HCT116 (cell line): ENCODE data around the gene SPIRE1. TPM values are rescaled to one million over a fixed set of nuclear protein-coding genes. Genes with fewer than 3 reads are reported as not detected.
A peak's percentile ranks its signal among the peaks of the same experiment; 100 is the strongest.

Experiments
- ATAC-seq: fragments of 200-7000 bp; cut with Tn5 transposase; 2 replicates; pipeline ENCODE4 v1.9.1; 2020; ENCODE audit warnings: mild to moderate bottlenecking, moderate library complexity
- BruUV-seq: library from RNA; stranded (reverse); fragments of 400-500 nt; replicated peaks from 2 replicates; lab custom pipeline; 2021; lab: Mats Ljungman, UMichigan
- CTCF ChIA-PET: fragments of 300-600 bp; sonication (Branson Sonifier 250); formaldehyde crosslinking; loops from one replicate; lab custom pipeline; 2021; ENCODE audit warnings: antibody characterized with exemption; lab: Charles Lee
- POLR2A ChIA-PET: fragments of 300-600, 350-600 bp; sonication (Branson Sonifier 250); formaldehyde crosslinking; loops from one replicate; lab custom pipeline; 2021; ENCODE audit warnings: antibody characterized with exemption; lab: Charles Lee
- RAD21 ChIA-PET, 2 experiments: fragments of 300-600 bp; sonication (Branson Sonifier 250); formaldehyde crosslinking; loops; one replicate each; lab custom pipeline; 2023; ENCODE audit warnings: low total read pairs in 2 of 2; ENCODE audit not compliant: uncharacterized antibody in 2 of 2, unreplicated experiment in 2 of 2, low non-redundant PET in 1 of 2; lab: Charles Lee
- DNase-seq: peaks from one replicate; pipeline ENCODE4 v3.0.0-alpha.2; 2010; ENCODE audit warnings: low read depth, low spot score
- H2AFZ ChIP-seq: fragments of 200-600 bp; shearing (Covaris generic), sonication (generic); 2 replicates; pipeline ENCODE4 v1.6.1; 2017; ENCODE audit warnings: low read depth, mixed run types, mixed read lengths, antibody characterized with exemption, low read length; ENCODE audit not compliant: poor library complexity, severe bottlenecking
- H3K27ac ChIP-seq: 2 replicates; pipeline ENCODE4 v1.5.1; 2012; ENCODE audit warnings: low read depth, low read length
- H3K27me3 ChIP-seq: fragments of 200-600 bp; sonication (generic); 2 replicates; pipeline ENCODE4 v1.6.1; 2016; ENCODE audit warnings: mixed run types, low read length, mixed read lengths; ENCODE audit not compliant: insufficient read depth
- H3K36me3 ChIP-seq, 2 experiments: fragments of 200-500 bp in 1 of 2; fragments of 200-600 bp in 1 of 2; sonication (Bioruptor generic) in 1 of 2; sonication (generic) in 1 of 2; 2 replicates each; pipeline versions ENCODE4 v1.5.1 to v1.6.1; 2014 to 2016; ENCODE audit warnings: low read length in 2 of 2, inconsistent platforms in 1 of 2, mixed read lengths in 1 of 2, mixed run types in 1 of 2; ENCODE audit not compliant: insufficient read depth in 2 of 2, control insufficient read depth in 1 of 2
- H3K4me1 ChIP-seq, 2 experiments: fragments of 200-600 bp in 1 of 2; sonication (generic) in 1 of 2; 2 replicates each; pipeline versions ENCODE4 v1.5.1 to v1.6.1; 2012 to 2017; ENCODE audit warnings: low read length in 2 of 2, inconsistent platforms in 1 of 2, mild to moderate bottlenecking in 1 of 2, mixed read lengths in 1 of 2, mixed run types in 1 of 2, moderate library complexity in 1 of 2; ENCODE audit not compliant: insufficient read depth in 2 of 2, control insufficient read depth in 1 of 2
- H3K4me2 ChIP-seq: fragments of 200-600 bp; sonication (generic); 2 replicates; pipeline ENCODE4 v1.6.1; 2017; ENCODE audit warnings: mixed run types, low read length, mixed read lengths
- H3K4me3 ChIP-seq, 2 experiments: fragments of 200-600 bp in 1 of 2; sonication (generic) in 1 of 2; replicated peaks in 1 of 2; 2 replicates each; pipeline ENCODE4 v1.5.1; 2011 to 2016; ENCODE audit warnings: low read length in 2 of 2, control low read depth in 1 of 2, low read depth in 1 of 2, mild to moderate bottlenecking in 1 of 2, mixed read lengths in 1 of 2, mixed run types in 1 of 2
- H3K79me2 ChIP-seq: fragments of 200-600 bp; sonication (generic); 2 replicates; pipeline ENCODE4 v1.6.1; 2017; ENCODE audit warnings: mild to moderate bottlenecking, mixed run types, low read length, moderate library complexity, mixed read lengths; ENCODE audit not compliant: insufficient read depth
- H3K9ac ChIP-seq: fragments of 200-600 bp; sonication (generic); 2 replicates; pipeline ENCODE4 v1.6.1; 2016; ENCODE audit warnings: low read length, mixed read lengths
- H3K9me2 ChIP-seq: fragments of 200-600 bp; sonication (generic), shearing (Covaris generic); 2 replicates; pipeline ENCODE4 v1.6.1; 2017; ENCODE audit warnings: mixed run types, mild to moderate bottlenecking, moderate library complexity; ENCODE audit not compliant: insufficient read depth
- H3K9me3 ChIP-seq, 2 experiments: fragments of 200-500 bp in 1 of 2; fragments of 200-600 bp in 1 of 2; sonication (Bioruptor generic) in 1 of 2; sonication (generic) in 1 of 2; 2 replicates each; pipeline ENCODE4 v1.6.1; 2014 to 2017; ENCODE audit warnings: low read length in 2 of 2, mixed read lengths in 2 of 2, inconsistent platforms in 1 of 2, low read depth in 1 of 2, mild to moderate bottlenecking in 1 of 2, mixed run types in 1 of 2, moderate library complexity in 1 of 2; ENCODE audit not compliant: control insufficient read depth in 1 of 2, insufficient read depth in 1 of 2
- H4K20me1 ChIP-seq: fragments of 200-600 bp; sonication (generic), shearing (Covaris generic); 2 replicates; pipeline ENCODE4 v1.6.1; 2017; ENCODE audit warnings: mixed run types, mild to moderate bottlenecking, moderate library complexity; ENCODE audit not compliant: insufficient read depth
- CEBPB ChIP-seq: IDR thresholded peaks from 2 replicates; pipeline ENCODE4 v1.6.1; 2012; ENCODE audit warnings: low read depth
- EGR1 ChIP-seq: IDR thresholded peaks from 2 replicates; pipeline ENCODE4 v1.6.1; 2012; ENCODE audit warnings: low read depth
- ELF1 ChIP-seq: IDR thresholded peaks from 2 replicates; pipeline ENCODE4 v1.6.1; 2012; ENCODE audit warnings: low read depth, borderline replicate concordance
- EZH2phosphoT487 ChIP-seq: fragments of 200-600 bp; IDR thresholded peaks from 2 replicates; pipeline ENCODE4 v1.6.1; 2018; ENCODE audit warnings: antibody characterized with exemption, borderline replicate concordance
- FOSL1 ChIP-seq: IDR thresholded peaks from 2 replicates; pipeline ENCODE4 v1.6.1; 2012; ENCODE audit warnings: low read depth
- POLR2A ChIP-seq: IDR thresholded peaks from 2 replicates; pipeline ENCODE4 v1.7.0; 2011; ENCODE audit warnings: borderline replicate concordance; ENCODE audit not compliant: insufficient read depth, insufficient read length; ENCODE audit errors: extremely low read depth
- RAD21 ChIP-seq: IDR thresholded peaks from 2 replicates; pipeline ENCODE4 v1.6.1; 2012; ENCODE audit warnings: low read depth, mild to moderate bottlenecking
- SIN3A ChIP-seq: IDR thresholded peaks from 2 replicates; pipeline ENCODE4 v1.6.1; 2012; ENCODE audit warnings: low read depth
- SP1 ChIP-seq: IDR thresholded peaks from 2 replicates; pipeline ENCODE4 v1.6.1; 2012; ENCODE audit warnings: low read depth
- SRF ChIP-seq: IDR thresholded peaks from 2 replicates; pipeline ENCODE4 v1.6.1; 2012; ENCODE audit warnings: low read depth
- TCF7L2 ChIP-seq: IDR thresholded peaks from 2 replicates; pipeline ENCODE4 v1.7.0; 2011; ENCODE audit warnings: borderline replicate concordance, inconsistent platforms; ENCODE audit not compliant: insufficient read depth, insufficient read length; ENCODE audit errors: extremely low read depth
- YY1 ChIP-seq: IDR thresholded peaks from 2 replicates; pipeline ENCODE4 v1.6.1; 2011; ENCODE audit warnings: low read length, low read depth, moderate library complexity, mild to moderate bottlenecking; ENCODE audit not compliant: insufficient replicate concordance; ENCODE audit errors: extremely low read depth
- ZNF274 ChIP-seq: fragments of 200-500 bp; sonication (Bioruptor generic); IDR thresholded peaks from 2 replicates; pipeline ENCODE4 v1.6.1; 2014; ENCODE audit warnings: mild to moderate bottlenecking, low read depth, low read length, inconsistent platforms
- intact Hi-C: fragments of 100-400 bp; cut with micrococcal nuclease; formaldehyde crosslinking; loops from 2 replicates; pipeline ENCODE4 v1.10.0; 2022
- total RNA-seq: library from RNA; stranded (reverse); gene quantifications from one replicate; pipeline ENCODE4 v1.2.1, GENCODE V29; 2021; ENCODE audit not compliant: unreplicated experiment
- TF ChIP-seq, protein P1 (sequence below): IDR thresholded peaks from 2 replicates; pipeline ENCODE4 v1.6.1; 2012
- TF ChIP-seq, protein P2 (sequence below): IDR thresholded peaks from 2 replicates; pipeline ENCODE4 v1.6.1; 2012
- TF ChIP-seq, protein P3 (sequence below), 3 experiments: fragments of 200-600 bp in 1 of 3; sonication (generic) in 1 of 3; IDR thresholded peaks in 2 of 3; conservative IDR thresholded peaks in 1 of 3; 2 replicates each; pipeline ENCODE4 v1.5.1; 2012 to 2017; ENCODE audit warnings: low read depth in 2 of 3, low read length in 2 of 3, antibody characterized with exemption in 1 of 3, borderline replicate concordance in 1 of 3, control low read depth in 1 of 3, mild to moderate bottlenecking in 1 of 3, mixed read lengths in 1 of 3, mixed run types in 1 of 3, moderate library complexity in 1 of 3; ENCODE audit not compliant: insufficient read depth in 1 of 3
- TF ChIP-seq, protein P4 (sequence below): IDR thresholded peaks from 2 replicates; pipeline ENCODE4 v1.6.1; 2011; ENCODE audit warnings: mild to moderate bottlenecking, low read length, moderate library complexity; ENCODE audit not compliant: insufficient replicate concordance; ENCODE audit errors: extremely low read depth
- TF ChIP-seq, protein P5 (sequence below): IDR thresholded peaks from 2 replicates; pipeline ENCODE4 v1.6.1; 2012; ENCODE audit warnings: low read depth

The SPIRE1 gene
- total RNA-seq, 1 experiment from 2014 or later = 26.6 TPM

DNA sequence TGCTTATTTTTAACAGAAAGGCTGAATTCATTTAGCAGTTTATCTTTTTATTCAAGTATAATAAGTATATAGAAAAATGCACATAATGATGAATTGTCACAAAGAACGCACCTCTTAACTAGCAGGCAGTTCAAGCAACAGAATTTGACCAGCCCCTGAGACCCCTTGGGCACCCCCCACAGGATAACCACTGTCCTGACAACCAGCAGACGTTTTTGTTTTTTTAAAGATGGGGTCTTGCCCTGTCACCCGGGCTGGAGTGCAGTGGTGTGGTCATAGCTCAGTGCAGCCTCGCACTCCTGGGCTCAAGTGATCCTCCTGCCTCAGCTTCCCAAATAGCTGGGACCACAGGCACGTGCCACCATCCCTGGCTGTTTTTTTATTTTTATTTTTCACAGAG is 236.2 kb downstream of the SPIRE1 start:
- intact Hi-C loops = loop anchor here (2.0 kb wide), 2 partner anchors 31 to 237 kb away; partner anchors contain the start of gene SPIRE1
- ATAC-seq (no peak), DNase-seq (no peak)
- ChIA-PET CTCF (no interaction called here), POLR2A (interaction anchor here (1.5 kb wide), 1 partner anchor 20 kb away, joined by 3 read pairs; no protein-coding TSS in a partner anchor), RAD21 (interaction anchor here in 1 of 2 experiments (0.7 kb wide), 1 partner anchor 30 kb away, joined by 4 read pairs; no protein-coding TSS in a partner anchor)
- Histone ChIP-seq H3K4me3 (no peak overlapping the region), H3K36me3 (peaks cover 0 to 2% of the 10 kb centered on the region in 2 experiments; a peak in 1 of 4 replicates), H3K9me2 (no peaks in the 10 kb centered on the region), H3K4me1 (peaks cover 4 to 9% of the 10 kb centered on the region in 2 experiments; a peak in 2 of 4 replicates), H4K20me1 (no peaks in the 10 kb centered on the region), H3K4me2 (no peak overlapping the region), H3K27ac (no peak overlapping the region), H3K9me3 (no peaks in the 10 kb centered on the region), H3K79me2 (peaks cover 6% of the 10 kb centered on the region; the same call in 1 of the 2 replicates), H3K27me3 (no peaks in the 10 kb centered on the region), H3K9ac (no peak overlapping the region), H2AFZ (no peak overlapping the region)
- TF ChIP-seq FOSL1 = no peak
- TF ChIP-seq, protein P1, sequence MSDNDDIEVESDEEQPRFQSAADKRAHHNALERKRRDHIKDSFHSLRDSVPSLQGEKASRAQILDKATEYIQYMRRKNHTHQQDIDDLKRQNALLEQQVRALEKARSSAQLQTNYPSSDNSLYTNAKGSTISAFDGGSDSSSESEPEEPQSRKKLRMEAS = no peak
- TF ChIP-seq, protein P2, sequence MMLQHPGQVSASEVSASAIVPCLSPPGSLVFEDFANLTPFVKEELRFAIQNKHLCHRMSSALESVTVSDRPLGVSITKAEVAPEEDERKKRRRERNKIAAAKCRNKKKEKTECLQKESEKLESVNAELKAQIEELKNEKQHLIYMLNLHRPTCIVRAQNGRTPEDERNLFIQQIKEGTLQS = no peak
- TF ChIP-seq POLR2A = no peak
- TF ChIP-seq, protein P3, sequence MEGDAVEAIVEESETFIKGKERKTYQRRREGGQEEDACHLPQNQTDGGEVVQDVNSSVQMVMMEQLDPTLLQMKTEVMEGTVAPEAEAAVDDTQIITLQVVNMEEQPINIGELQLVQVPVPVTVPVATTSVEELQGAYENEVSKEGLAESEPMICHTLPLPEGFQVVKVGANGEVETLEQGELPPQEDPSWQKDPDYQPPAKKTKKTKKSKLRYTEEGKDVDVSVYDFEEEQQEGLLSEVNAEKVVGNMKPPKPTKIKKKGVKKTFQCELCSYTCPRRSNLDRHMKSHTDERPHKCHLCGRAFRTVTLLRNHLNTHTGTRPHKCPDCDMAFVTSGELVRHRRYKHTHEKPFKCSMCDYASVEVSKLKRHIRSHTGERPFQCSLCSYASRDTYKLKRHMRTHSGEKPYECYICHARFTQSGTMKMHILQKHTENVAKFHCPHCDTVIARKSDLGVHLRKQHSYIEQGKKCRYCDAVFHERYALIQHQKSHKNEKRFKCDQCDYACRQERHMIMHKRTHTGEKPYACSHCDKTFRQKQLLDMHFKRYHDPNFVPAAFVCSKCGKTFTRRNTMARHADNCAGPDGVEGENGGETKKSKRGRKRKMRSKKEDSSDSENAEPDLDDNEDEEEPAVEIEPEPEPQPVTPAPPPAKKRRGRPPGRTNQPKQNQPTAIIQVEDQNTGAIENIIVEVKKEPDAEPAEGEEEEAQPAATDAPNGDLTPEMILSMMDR (IDR thresholded peaks at IDR 0.05 in 2 of 3, conservative IDR thresholded peaks at IDR 0.05 in 1 of 3; ENCODE audit: borderline replicate concordance in 1 of 3, insufficient read depth in 1 of 3, low read depth in 2 of 3, low read length in 2 of 3) = no peak
- no peak for TF ChIP-seq TCF7L2
- TF ChIP-seq ELF1 = no peak
- no peak for TF ChIP-seq ZNF274
- no peak for TF ChIP-seq CEBPB
- TF ChIP-seq RAD21 = no peak
- no peak for TF ChIP-seq SIN3A
- TF ChIP-seq, protein P4, sequence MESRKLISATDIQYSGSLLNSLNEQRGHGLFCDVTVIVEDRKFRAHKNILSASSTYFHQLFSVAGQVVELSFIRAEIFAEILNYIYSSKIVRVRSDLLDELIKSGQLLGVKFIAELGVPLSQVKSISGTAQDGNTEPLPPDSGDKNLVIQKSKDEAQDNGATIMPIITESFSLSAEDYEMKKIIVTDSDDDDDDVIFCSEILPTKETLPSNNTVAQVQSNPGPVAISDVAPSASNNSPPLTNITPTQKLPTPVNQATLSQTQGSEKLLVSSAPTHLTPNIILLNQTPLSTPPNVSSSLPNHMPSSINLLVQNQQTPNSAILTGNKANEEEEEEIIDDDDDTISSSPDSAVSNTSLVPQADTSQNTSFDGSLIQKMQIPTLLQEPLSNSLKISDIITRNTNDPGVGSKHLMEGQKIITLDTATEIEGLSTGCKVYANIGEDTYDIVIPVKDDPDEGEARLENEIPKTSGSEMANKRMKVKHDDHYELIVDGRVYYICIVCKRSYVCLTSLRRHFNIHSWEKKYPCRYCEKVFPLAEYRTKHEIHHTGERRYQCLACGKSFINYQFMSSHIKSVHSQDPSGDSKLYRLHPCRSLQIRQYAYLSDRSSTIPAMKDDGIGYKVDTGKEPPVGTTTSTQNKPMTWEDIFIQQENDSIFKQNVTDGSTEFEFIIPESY = no peak
- no peak for TF ChIP-seq SRF
- TF ChIP-seq, protein P5, sequence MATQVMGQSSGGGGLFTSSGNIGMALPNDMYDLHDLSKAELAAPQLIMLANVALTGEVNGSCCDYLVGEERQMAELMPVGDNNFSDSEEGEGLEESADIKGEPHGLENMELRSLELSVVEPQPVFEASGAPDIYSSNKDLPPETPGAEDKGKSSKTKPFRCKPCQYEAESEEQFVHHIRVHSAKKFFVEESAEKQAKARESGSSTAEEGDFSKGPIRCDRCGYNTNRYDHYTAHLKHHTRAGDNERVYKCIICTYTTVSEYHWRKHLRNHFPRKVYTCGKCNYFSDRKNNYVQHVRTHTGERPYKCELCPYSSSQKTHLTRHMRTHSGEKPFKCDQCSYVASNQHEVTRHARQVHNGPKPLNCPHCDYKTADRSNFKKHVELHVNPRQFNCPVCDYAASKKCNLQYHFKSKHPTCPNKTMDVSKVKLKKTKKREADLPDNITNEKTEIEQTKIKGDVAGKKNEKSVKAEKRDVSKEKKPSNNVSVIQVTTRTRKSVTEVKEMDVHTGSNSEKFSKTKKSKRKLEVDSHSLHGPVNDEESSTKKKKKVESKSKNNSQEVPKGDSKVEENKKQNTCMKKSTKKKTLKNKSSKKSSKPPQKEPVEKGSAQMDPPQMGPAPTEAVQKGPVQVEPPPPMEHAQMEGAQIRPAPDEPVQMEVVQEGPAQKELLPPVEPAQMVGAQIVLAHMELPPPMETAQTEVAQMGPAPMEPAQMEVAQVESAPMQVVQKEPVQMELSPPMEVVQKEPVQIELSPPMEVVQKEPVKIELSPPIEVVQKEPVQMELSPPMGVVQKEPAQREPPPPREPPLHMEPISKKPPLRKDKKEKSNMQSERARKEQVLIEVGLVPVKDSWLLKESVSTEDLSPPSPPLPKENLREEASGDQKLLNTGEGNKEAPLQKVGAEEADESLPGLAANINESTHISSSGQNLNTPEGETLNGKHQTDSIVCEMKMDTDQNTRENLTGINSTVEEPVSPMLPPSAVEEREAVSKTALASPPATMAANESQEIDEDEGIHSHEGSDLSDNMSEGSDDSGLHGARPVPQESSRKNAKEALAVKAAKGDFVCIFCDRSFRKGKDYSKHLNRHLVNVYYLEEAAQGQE = no peak
- TF ChIP-seq YY1 = no peak
- no peak for TF ChIP-seq SP1
- no peak for TF ChIP-seq EZH2phosphoT487
- no peak for TF ChIP-seq EGR1
- BruUV-seq = TSS peak; percentile 41
